Caco-2 (cell line): Measurements from ENCODE around the gene TTC9C. TPM values are rescaled to one million over a fixed set of nuclear protein-coding genes. Genes with fewer than 3 reads are reported as not detected.

Experiments
- BruUV-seq: library from RNA; stranded (reverse); fragments of 400-500 nt; replicated peaks from 2 replicates; lab custom pipeline; 2021; lab: Mats Ljungman, UMichigan
- CTCF ChIA-PET: fragments of 300-600 bp; sonication (Branson Sonifier 250); formaldehyde crosslinking; loops from one replicate; lab custom pipeline; 2022; ENCODE audit warnings: antibody characterized with exemption; lab: Charles Lee
- POLR2A ChIA-PET: fragments of 300-600 bp; sonication (Branson Sonifier 250); formaldehyde crosslinking; loops from one replicate; lab custom pipeline; 2022; ENCODE audit warnings: antibody characterized with exemption; lab: Charles Lee
- DNase-seq, 2 experiments: peaks; one replicate each; pipeline versions ENCODE4 v3.0.0 to v3.0.0-alpha.2; 2020 to 2022
- H3K27me3 ChIP-seq: replicated peaks from 2 replicates; pipeline ENCODE4 v1.6.0; 2011; ENCODE audit warnings: low read length; ENCODE audit not compliant: control insufficient read depth, insufficient read depth
- H3K36me3 ChIP-seq: 2 replicates; pipeline ENCODE4 v1.5.1; 2011; ENCODE audit warnings: low read length; ENCODE audit not compliant: control insufficient read depth, insufficient read depth
- H3K4me1 ChIP-seq: fragments of 250-450 bp; sonication (Bioruptor Pico); 2 replicates; pipeline ENCODE4 v1.5.1; 2020; ENCODE audit warnings: mild to moderate bottlenecking
- H3K4me3 ChIP-seq: 2 replicates; pipeline ENCODE4 v1.5.1; 2011; ENCODE audit warnings: low read depth, mild to moderate bottlenecking, control low read depth, low read length
- H3K9me3 ChIP-seq: fragments of 250-450 bp; sonication (Bioruptor Pico); 2 replicates; pipeline ENCODE4 v1.5.1; 2020; ENCODE audit warnings: mild to moderate bottlenecking, moderate library complexity
- H3K27ac Mint-ChIP-seq: one replicate; pipeline ENCODE4 v1.8.0; 2022; ENCODE audit warnings: mixed read lengths; ENCODE audit not compliant: unreplicated experiment
- H3K27me3 Mint-ChIP-seq: one replicate; pipeline ENCODE4 v1.8.0; 2022; ENCODE audit warnings: mixed read lengths; ENCODE audit not compliant: insufficient read depth, unreplicated experiment
- H3K36me3 Mint-ChIP-seq: one replicate; pipeline ENCODE4 v1.8.0; 2022; ENCODE audit warnings: mild to moderate bottlenecking, mixed read lengths; ENCODE audit not compliant: insufficient read depth, unreplicated experiment
- H3K4me1 Mint-ChIP-seq: one replicate; pipeline ENCODE4 v1.8.0; 2022; ENCODE audit warnings: low read depth, mixed read lengths; ENCODE audit not compliant: unreplicated experiment
- H3K4me3 Mint-ChIP-seq: one replicate; pipeline ENCODE4 v1.8.0; 2022; ENCODE audit warnings: mild to moderate bottlenecking, moderate library complexity, mixed read lengths; ENCODE audit not compliant: unreplicated experiment
- H3K9me3 Mint-ChIP-seq: one replicate; pipeline ENCODE4 v1.8.0; 2022; ENCODE audit warnings: mixed read lengths; ENCODE audit not compliant: unreplicated experiment
- CTCF ChIP-seq, 2 experiments: fragments of 200-600 bp in 1 of 2; IDR thresholded peaks; 1 replicate in 1 of 2; 2 replicates in 1 of 2; pipeline versions ENCODE4 v1.5.1 to v1.8.0; 2011 to 2022; ENCODE audit warnings: antibody characterized with exemption in 1 of 2, control low read depth in 1 of 2, inconsistent platforms in 1 of 2, low read depth in 1 of 2, low read length in 1 of 2, mild to moderate bottlenecking in 1 of 2, moderate library complexity in 1 of 2; ENCODE audit not compliant: insufficient read depth in 1 of 2, severe bottlenecking in 1 of 2, unreplicated experiment in 1 of 2
- intact Hi-C: fragments of 100-400 bp; cut with micrococcal nuclease; formaldehyde crosslinking; loops from one replicate; pipeline ENCODE4 v1.10.0; 2022; ENCODE audit not compliant: unreplicated experiment
- total RNA-seq: library from RNA; stranded (reverse); gene quantifications from 2 replicates; pipeline ENCODE4 v1.2.3, GENCODE V29; 2022

TTC9C gene
- total RNA-seq, 1 experiment from 2014 or later: 53.6 TPM

GRCh38 chr11:62705413-62705812 lies 22.9 kb upstream of the TTC9C start:
- no peak for TF ChIP-seq CTCF (IDR thresholded peaks at IDR 0.05; ENCODE audit: insufficient read depth in 1 of 2, low read depth in 1 of 2, low read length in 1 of 2, severe bottlenecking in 1 of 2, unreplicated experiment in 1 of 2)
- DNase-seq: no peak
- intact Hi-C loops: no loop called here
- H3K4me3 Mint-ChIP-seq: peak overlapping the region; percentile 96
- Histone ChIP-seq H3K9me3 (no peaks in the 10 kb centered on the region), H3K36me3 (peaks cover 1% of the 10 kb centered on the region; the same call in 1 of the 2 replicates), H3K4me3 (peak overlapping the region; percentile 55), H3K27me3 (no peaks in the 10 kb centered on the region), H3K4me1 (peaks cover 9% of the 10 kb centered on the region; the same call in 1 of the 2 replicates)
- H3K27ac Mint-ChIP-seq: peak overlapping the region; percentile 97
- ChIA-PET POLR2A (interaction anchor here (0.6 to 1.8 kb wide), 7 partner anchors 22 to 132 kb away, joined by 5 to 18 read pairs (median 6); partner anchors contain the start of genes C11orf98, CSKMT, EEF1G and HNRNPUL2), CTCF (interaction anchor here (0.6 to 1.8 kb wide), 7 partner anchors 11 to 197 kb away, joined by 3 to 7 read pairs (median 4); partner anchors contain the start of genes B3GAT3, LBHD1, TAF6L and UQCC3)
- peaks cover 18% of the 10 kb centered on the region for H3K4me1 Mint-ChIP-seq
- no peaks in the 10 kb centered on the region for H3K27me3 Mint-ChIP-seq
- no TSS peak for BruUV-seq
- H3K36me3 Mint-ChIP-seq: peaks cover 77% of the 10 kb centered on the region
- no peaks in the 10 kb centered on the region for H3K9me3 Mint-ChIP-seq

GRCh38 chr11:62705880-62706849 lies 22.1 kb upstream of the TTC9C start:
- no peaks in the 10 kb centered on the region for H3K9me3 Mint-ChIP-seq
- H3K36me3 ChIP-seq: peaks cover 1% of the 10 kb centered on the region; the same call in 1 of the 2 replicates
- no peaks in the 10 kb centered on the region for H3K27me3 Mint-ChIP-seq
- TSS peak; percentile 20 for BruUV-seq
- peaks cover 9% of the 10 kb centered on the region; the same call in 1 of the 2 replicates for H3K4me1 ChIP-seq
- TF ChIP-seq CTCF (IDR thresholded peaks at IDR 0.05; ENCODE audit: insufficient read depth in 1 of 2, low read depth in 1 of 2, low read length in 1 of 2, severe bottlenecking in 1 of 2, unreplicated experiment in 1 of 2): no peak
- no peaks in the 10 kb centered on the region for H3K27me3 ChIP-seq
- H3K36me3 Mint-ChIP-seq: peaks cover 79% of the 10 kb centered on the region
- no peaks in the 10 kb centered on the region for H3K9me3 ChIP-seq
- intact Hi-C loops: no loop called here
- H3K4me3 ChIP-seq: peak overlapping the region; percentile 55
- peaks cover 18% of the 10 kb centered on the region for H3K4me1 Mint-ChIP-seq
- peak overlapping the region; percentile 96 for H3K4me3 Mint-ChIP-seq
- POLR2A ChIA-PET: interaction anchor here (0.6 to 1.8 kb wide), 10 partner anchors 21 to 132 kb away, joined by 3 to 18 read pairs (median 5); partner anchors contain the start of genes C11orf98, CSKMT, EEF1G and HNRNPUL2
- H3K27ac Mint-ChIP-seq: peak overlapping the region; percentile 97
- CTCF ChIA-PET: interaction anchor here (0.6 to 1.8 kb wide), 11 partner anchors 12 to 1252 kb away, joined by 3 to 7 read pairs (median 4); partner anchors contain the start of genes B3GAT3, HNRNPUL2, LBHD1 and TAF6L
- DNase-seq: peak; percentile 91 to 95

- ChIA-PET POLR2A (interaction anchor here (0.6 to 1.8 kb wide), 8 partner anchors 20 to 1630 kb away, joined by 3 to 18 read pairs (median 4); partner anchors contain the start of genes C11orf98, CSKMT, EEF1G and HNRNPUL2), CTCF (interaction anchor here (0.6 to 1.8 kb wide), 5 partner anchors 12 to 1253 kb away, joined by 3 to 7 read pairs (median 4); partner anchors contain the start of genes HNRNPUL2, TAF6L and ZBTB3)
- H3K4me1 ChIP-seq: peaks cover 9% of the 10 kb centered on the region; the same call in 1 of the 2 replicates
- DNase-seq: no peak
- H3K4me1 Mint-ChIP-seq: peaks cover 18% of the 10 kb centered on the region
- H3K27me3 ChIP-seq: no peaks in the 10 kb centered on the region
- peak overlapping the region; percentile 96 for H3K4me3 Mint-ChIP-seq
- no peaks in the 10 kb centered on the region for H3K27me3 Mint-ChIP-seq
- intact Hi-C loops: no loop called here
- no peaks in the 10 kb centered on the region for H3K9me3 ChIP-seq
- no TSS peak for BruUV-seq
- H3K27ac Mint-ChIP-seq: peak overlapping the region; percentile 97
- peaks cover 1% of the 10 kb centered on the region; the same call in 1 of the 2 replicates for H3K36me3 ChIP-seq
- no peak overlapping the region for H3K4me3 ChIP-seq
- peaks cover 79% of the 10 kb centered on the region for H3K36me3 Mint-ChIP-seq
- H3K9me3 Mint-ChIP-seq: no peaks in the 10 kb centered on the region
- no peak for TF ChIP-seq CTCF (IDR thresholded peaks at IDR 0.05; ENCODE audit: insufficient read depth in 1 of 2, low read depth in 1 of 2, low read length in 1 of 2, severe bottlenecking in 1 of 2, unreplicated experiment in 1 of 2)
Measured at GRCh38 chr11:62706850-62707247, 21.4 kb upstream of the TTC9C start.
